IPS DF 4.7 (cell line): ENCODE measurements around the gene NCOR1.
A peak's percentile ranks its signal among the peaks of the same experiment; 100 is the strongest.
"Not testable (repeated sequence)": the region's sequence is repeated elsewhere in the genome, so short reads cannot be mapped to it uniquely, and the experiment has no call there.

ENCODE experiments used
- DNase-seq: peaks from one replicate; pipeline ENCODE4 v3.0.0-alpha.2; 2013; ENCODE audit warnings: low spot score; ENCODE audit errors: extremely low read depth

Gene NCOR1

GRCh38 chr17:16215273-16215964 lies at the start of gene NCOR1:
TSS of gene NCOR1 (minus strand) at chr17:16215534. CDS start at chr17:16194569, 20,965 bp downstream.
- DNase-seq, result no peak

GRCh38 chr17:16262201-16262600 lies 46.9 kb upstream of the NCOR1 start:
- DNase-seq, result no peak

- no peak for DNase-seq
Measured at GRCh38 chr17:16261049-16261448, 45.7 kb upstream of the NCOR1 start.

DNA sequence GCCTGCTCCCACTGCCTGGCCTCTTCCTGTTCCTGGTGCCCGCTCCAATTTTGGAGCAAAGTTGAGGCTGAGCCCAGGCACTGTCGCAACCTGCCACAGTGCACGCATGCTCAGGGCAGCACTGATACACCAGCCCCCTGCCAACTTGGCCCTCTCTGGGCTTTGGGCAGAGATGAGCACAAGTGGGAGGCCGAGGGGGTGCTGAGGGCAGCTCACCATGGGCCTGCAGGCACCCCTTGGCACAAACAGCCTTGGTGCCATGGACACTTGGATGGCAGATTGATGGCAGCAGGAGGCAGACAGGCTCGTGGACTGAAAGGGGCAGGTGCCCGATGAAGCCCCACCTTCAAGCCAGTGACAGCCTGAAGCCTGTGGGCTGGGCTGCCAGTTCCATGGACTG lies 44.6 kb upstream of the NCOR1 start:
- DNase-seq, result no peak

- no peak for DNase-seq
Measured at GRCh38 chr17:16258901-16259300, 43.6 kb upstream of the NCOR1 start.

- DNase-seq, result no peak
Measured at GRCh38 chr17:16255481-16255921, 40.2 kb upstream of the NCOR1 start.

- no peak for DNase-seq
Measured at GRCh38 chr17:16254773-16255400, 39.6 kb upstream of the NCOR1 start.

DNA sequence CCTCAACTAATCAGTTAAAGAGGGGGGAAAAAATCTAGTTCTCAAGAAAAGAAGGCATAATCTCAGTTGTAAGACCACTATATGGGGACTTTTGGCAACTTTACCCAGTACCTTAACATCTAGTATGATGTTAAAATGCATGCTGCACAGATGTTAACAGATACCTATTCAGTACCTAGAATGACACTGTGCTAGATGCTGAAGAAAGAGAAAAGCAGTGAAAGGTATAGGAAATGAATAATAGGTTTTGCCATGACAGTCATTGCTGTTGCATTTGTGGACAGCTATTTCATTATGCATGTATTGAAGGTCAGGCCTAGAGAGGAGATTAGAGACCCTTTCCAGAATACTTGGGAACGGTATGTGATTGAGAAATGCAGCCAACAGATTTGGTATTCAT lies 36.2 kb upstream of the NCOR1 start:
- no peak for DNase-seq

DNA sequence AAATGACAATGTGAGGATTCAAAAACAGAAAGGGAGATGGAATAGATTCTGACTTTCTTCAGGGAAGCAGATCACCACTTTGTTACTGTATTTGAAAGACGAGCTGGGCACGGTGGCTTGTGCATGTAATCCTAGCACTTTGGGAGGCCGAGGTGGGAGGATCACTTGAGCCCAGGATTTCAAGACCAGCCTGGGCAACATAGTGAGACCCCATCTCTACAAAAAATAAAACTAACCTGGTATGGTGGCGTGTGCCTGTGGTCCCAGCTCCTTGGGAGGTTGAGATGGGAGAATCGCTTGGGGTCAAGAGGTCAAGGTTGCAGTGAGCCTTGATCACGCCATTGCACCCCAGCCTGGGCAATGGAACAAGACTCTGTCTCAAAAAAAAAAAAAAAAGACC lies 35.7 kb upstream of the NCOR1 start:
- DNase-seq, result no peak

DNA sequence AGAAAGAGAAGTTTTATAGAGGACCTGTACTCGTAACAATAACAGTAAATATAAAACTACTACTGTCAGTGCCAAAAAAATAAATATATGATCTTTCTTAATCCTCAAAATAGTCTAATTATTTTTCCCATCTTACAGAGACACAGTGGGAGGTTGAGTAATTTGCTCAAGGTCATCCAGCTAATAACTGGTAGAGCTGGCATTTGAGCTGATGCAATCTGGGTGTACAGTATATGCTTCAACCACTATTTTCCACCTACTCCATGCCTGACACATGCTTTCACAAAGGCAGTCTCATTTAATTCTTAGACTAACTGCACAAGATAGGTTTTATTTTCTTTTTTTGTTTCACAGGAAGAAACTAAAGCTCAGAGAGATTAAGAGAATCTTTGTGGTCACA lies 35.3 kb upstream of the NCOR1 start:
- no peak for DNase-seq

- DNase-seq, result no peak
Measured at GRCh38 chr17:16247586-16247984, 32.3 kb upstream of the NCOR1 start.

DNA sequence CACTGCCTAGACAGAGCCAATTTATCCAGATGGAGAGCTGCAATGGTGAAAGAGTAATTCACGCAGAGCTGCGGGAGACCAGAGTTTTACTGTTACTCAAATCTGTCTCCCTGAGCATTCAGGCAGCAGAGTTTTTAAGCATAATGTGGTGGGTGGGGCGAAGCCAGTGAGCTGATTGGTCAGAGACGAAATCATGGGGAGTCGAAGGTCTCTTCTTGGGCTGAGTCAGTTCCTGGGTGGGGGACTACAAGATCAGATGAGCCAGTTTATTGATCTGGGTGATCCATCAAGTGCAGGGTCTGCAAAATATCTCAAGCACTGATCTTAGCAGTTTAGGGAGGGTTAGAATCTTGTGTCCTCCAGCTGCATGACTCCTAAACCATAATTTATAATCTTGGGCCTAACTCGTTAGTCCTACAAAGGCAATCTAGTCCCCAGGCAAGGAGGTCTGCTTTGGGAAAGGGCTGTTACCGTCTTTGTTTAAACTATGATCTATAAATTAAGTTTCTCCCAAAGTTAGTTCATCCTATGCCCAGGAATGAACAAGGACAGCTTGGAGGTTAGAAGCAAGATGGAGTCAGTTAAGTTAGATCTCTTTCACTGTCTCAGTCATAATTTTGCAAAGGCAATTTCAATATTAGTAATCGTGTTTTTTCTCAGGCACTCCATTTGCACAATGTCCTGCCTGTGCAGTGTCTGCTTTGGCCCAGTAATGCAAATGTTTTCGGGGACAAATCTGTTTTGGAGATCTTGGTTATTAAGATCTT lies 28.6 kb upstream of the NCOR1 start:
- no peak for DNase-seq

GRCh38 chr17:16243385-16243784 lies 28.1 kb upstream of the NCOR1 start:
- no peak for DNase-seq

DNA sequence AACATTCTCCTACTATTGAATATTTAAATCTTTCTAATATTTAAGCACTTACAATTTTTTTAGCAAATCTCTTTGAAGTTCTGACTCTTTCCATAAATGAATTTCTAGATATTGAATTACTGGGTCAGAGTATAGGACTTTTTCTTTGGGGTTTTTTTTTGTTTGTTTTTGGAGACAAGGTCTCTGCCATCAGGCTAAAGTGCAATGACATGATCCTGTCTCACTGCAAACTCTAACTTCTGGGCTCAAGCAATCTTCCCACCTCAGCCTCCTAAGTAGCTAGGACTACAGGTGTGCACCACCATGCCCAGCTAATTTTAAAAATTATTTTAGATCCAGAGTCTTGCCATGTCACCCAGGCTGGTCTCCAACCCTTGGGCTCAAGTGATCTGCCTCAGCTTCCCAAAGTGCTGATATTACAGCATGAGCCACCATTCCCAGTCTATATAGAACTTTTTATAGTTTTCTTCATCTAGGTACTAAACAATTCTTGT lies 26.6 kb upstream of the NCOR1 start:
- DNase-seq, result no peak

GRCh38 chr17:16239931-16240330 lies 24.6 kb upstream of the NCOR1 start:
- DNase-seq, result no peak

DNA sequence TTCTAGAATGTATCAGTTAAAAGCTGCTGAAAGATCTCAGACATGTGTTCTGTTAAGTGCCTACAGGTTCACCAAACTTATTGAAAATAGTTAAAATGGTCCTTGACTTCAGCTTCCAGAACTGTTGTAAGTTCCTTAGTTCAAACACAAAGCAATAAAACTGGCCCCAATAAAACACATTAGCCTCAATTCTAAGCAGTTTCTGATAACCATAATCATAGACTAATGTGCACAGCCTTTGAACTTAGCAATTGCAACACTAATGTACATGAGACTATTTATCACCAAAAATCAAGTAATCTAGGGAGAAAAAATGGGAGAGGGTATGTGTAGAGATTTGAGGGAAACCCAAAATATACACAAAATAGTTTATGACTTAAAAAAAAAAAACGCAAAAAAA lies 17.1 kb upstream of the NCOR1 start:
- DNase-seq, result no peak

DNA sequence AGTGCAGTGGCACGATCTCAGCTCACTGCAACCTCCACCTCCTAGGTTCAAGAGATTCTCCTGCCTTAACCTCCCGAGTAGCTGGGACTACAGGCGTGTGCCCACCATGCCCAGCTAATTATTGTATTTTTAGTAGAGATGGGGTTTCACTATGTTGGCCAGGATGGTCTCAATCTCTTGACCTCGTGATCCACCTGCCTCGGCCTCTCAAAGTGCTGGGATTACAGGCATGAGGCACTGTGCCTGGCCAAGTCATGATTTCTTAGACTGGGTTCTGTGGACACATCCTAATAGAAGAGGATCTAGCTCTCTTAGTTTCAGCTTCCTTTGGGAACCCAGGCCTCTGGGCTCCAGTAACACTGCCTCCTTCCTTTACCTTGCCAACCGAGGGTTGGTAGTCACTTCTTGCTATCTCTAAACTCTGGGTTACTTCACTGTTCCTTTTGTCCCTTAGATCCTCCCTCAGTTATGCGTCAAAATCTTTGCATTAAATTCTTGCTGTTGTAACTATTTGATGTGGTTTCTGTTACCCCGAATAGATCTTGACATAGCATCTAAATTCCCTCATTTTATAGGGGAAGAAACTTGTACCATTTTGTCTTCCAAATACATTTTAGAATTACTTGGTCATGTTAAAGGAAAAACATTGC lies 14.7 kb upstream of the NCOR1 start:
- DNase-seq, result not testable (repeated sequence)

DNA sequence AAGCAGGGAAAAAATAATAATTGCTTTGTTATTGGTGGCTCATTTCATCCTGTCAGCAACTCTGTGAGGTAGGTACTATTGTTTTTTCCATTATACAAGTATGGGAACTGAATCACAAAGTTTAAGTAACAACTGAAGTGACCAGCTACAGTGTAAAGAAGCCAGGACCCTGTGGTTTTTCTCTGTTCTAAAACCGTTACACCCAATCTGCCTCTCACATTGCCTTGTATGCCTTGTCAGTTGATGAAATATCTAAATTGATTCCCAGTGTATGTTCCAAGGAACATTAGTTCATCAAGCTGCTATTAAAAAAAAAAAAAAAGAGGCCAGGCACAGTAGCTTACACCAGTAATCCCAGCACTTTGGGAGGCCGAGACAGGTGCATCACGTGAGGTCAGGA lies 7.1 kb upstream of the NCOR1 start:
- no peak for DNase-seq

DNA sequence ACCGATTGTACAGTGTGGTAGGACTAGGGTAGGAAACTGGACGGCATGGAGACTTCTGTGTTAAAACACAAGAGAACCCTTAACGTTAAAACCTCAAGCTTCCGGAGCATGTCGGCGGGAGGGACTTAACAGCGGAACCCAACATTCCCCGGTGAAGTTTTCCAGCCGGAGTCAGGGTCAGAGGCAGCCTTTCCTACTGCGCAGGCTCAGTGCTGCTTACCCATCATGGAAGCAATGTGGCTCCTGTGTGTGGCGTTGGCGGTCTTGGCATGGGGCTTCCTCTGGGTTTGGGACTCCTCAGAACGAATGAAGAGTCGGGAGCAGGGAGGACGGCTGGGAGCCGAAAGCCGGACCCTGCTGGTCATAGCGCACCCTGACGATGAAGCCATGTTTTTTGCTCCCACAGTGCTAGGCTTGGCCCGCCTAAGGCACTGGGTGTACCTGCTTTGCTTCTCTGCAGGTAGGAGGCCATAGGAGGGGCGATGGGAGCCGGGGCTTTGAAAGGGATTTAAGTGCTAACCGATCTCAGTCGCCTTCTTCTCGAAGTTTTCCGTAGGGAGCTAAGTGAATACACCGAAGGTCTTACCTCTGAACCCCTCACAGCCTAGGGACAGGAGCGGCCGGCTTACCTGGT lies 1.8 kb upstream of the NCOR1 start, which contains the start of gene PIGL:
TSS of gene PIGL (plus strand) at position 209 of the 634 bp plus-strand sequence. CDS start at position 226, 17 bp downstream.
- DNase-seq, result peak; percentile 83

DNA sequence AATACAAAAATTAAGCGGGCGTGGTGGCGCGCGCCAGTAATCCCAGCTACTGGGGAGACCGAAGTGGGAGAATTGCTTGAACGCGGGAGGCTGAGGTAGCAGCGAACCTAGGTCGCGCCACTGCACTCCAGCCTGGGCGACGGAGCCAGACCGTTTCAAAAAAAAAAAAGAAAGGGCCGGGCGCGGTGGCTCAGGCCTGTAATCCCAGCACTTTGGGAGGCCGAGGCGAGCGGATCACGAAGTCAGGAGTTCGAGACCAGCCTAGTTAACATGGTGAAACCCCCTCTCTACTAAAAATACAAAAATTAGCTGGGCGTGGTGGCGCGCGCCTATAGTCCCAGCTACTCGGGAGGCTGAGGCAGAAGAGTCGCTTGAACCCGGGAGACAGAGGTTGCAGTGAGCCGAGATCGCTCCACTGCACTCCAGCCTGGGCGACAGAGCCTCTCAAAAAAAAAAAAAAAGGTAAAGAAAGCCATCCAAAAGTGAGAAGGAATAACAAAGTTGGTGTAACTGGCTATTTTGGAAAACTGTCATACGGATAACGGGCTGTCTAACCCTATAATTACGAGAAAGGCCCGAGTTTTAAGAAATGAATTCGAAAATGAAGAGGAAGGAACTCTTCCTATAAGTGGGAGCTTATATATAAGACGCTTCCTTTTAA lies 1.1 kb upstream of the NCOR1 start:
- not testable (repeated sequence) for DNase-seq

- DNase-seq, result no peak
Measured at GRCh38 chr17:16215965-16216316, 607 bp upstream of the NCOR1 start.
